H1 (cell line): ENCODE measurements around the gene SUCLG2. TPM values are rescaled to one million over a fixed set of nuclear protein-coding genes. Genes with fewer than 3 reads are reported as not detected.

Source experiments
- ATF3 ChIP-seq: IDR thresholded peaks from 2 replicates; pipeline ENCODE4 v1.6.1; 2011; ENCODE audit warnings: low read depth, mild to moderate bottlenecking, low read length; ENCODE audit not compliant: insufficient read depth
- EGR1 ChIP-seq: IDR thresholded peaks from 2 replicates; pipeline ENCODE4 v1.6.1; 2011; ENCODE audit warnings: low read depth, low read length, borderline replicate concordance
- JUND ChIP-seq: IDR thresholded peaks from 2 replicates; pipeline ENCODE4 v1.6.1; 2011; ENCODE audit warnings: mild to moderate bottlenecking, improper control_type of control experiment, low read length
- POLR2A ChIP-seq, 2 experiments: IDR thresholded peaks; 1 replicate in 1 of 2; 2 replicates in 1 of 2; pipeline ENCODE4 v1.6.1; 2011; ENCODE audit warnings: low read depth in 2 of 2, low read length in 2 of 2, mild to moderate bottlenecking in 2 of 2; ENCODE audit errors: control extremely low read depth in 1 of 2
- POLR2AphosphoS5 ChIP-seq: IDR thresholded peaks from 2 replicates; pipeline ENCODE4 v1.6.1; 2011; ENCODE audit warnings: low read depth, low read length
- polyA plus RNA-seq, 7 experiments: library from polyadenylated mRNA; depleted of rRNA in 3 of 7; stranded (reverse) in 5 of 7; unstranded in 2 of 7; fragments of >200 nt in 5 of 7; fragments of 200-250 nt in 2 of 7; gene quantifications; 1 replicate in 5 of 7; 2 replicates in 1 of 7; 4 replicates in 1 of 7; pipeline versions ENCODE4 v1.2.1 to v1.2.3, GENCODE V29; 2011 to 2013; ENCODE audit warnings: missing spikeins in 2 of 7, mixed read lengths in 2 of 7
- total RNA-seq: library from RNA; stranded (reverse); fragmentation: NEBNext Ultra II Directional; extraction: Animal tissue kit (Norgen Biotek cat#: 25700); gene quantifications from 2 replicates; pipeline ENCODE4 v1.2.1, GENCODE V29; 2021
- TF ChIP-seq, protein P1 (sequence below): fragments of 300-600 bp; sonication (generic); IDR thresholded peaks from 2 replicates; pipeline ENCODE4 v1.7.1; 2012; ENCODE audit warnings: low read length, moderate library complexity, mild to moderate bottlenecking, inconsistent platforms; ENCODE audit not compliant: insufficient replicate concordance

Gene SUCLG2
- total and polyA plus RNA-seq, 2 of the 8 experiments (the other 6 are each of a cell fraction or from before 2014, with no cell fraction given) = 12.9 to 46.2 TPM

DNA sequence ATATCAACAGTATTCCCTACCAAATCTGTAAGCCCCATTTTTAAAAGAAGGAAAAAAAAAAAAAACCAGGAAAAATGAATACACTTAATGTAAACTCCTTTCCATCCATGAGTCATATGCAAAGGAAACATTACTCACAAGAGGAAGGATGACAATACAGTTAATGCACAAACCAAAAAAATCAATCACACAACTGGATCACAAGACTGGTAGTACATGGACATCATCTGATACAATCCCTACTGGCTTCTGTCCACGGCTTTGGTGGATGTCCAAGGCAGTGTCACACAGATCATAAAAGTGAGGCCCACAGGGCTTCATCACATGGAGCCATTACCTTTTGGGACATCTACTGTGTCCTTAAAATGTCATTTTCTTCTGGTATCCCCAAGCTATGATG lies 44.0 kb downstream of the SUCLG2 start (continued):
- TF ChIP-seq, protein P1, sequence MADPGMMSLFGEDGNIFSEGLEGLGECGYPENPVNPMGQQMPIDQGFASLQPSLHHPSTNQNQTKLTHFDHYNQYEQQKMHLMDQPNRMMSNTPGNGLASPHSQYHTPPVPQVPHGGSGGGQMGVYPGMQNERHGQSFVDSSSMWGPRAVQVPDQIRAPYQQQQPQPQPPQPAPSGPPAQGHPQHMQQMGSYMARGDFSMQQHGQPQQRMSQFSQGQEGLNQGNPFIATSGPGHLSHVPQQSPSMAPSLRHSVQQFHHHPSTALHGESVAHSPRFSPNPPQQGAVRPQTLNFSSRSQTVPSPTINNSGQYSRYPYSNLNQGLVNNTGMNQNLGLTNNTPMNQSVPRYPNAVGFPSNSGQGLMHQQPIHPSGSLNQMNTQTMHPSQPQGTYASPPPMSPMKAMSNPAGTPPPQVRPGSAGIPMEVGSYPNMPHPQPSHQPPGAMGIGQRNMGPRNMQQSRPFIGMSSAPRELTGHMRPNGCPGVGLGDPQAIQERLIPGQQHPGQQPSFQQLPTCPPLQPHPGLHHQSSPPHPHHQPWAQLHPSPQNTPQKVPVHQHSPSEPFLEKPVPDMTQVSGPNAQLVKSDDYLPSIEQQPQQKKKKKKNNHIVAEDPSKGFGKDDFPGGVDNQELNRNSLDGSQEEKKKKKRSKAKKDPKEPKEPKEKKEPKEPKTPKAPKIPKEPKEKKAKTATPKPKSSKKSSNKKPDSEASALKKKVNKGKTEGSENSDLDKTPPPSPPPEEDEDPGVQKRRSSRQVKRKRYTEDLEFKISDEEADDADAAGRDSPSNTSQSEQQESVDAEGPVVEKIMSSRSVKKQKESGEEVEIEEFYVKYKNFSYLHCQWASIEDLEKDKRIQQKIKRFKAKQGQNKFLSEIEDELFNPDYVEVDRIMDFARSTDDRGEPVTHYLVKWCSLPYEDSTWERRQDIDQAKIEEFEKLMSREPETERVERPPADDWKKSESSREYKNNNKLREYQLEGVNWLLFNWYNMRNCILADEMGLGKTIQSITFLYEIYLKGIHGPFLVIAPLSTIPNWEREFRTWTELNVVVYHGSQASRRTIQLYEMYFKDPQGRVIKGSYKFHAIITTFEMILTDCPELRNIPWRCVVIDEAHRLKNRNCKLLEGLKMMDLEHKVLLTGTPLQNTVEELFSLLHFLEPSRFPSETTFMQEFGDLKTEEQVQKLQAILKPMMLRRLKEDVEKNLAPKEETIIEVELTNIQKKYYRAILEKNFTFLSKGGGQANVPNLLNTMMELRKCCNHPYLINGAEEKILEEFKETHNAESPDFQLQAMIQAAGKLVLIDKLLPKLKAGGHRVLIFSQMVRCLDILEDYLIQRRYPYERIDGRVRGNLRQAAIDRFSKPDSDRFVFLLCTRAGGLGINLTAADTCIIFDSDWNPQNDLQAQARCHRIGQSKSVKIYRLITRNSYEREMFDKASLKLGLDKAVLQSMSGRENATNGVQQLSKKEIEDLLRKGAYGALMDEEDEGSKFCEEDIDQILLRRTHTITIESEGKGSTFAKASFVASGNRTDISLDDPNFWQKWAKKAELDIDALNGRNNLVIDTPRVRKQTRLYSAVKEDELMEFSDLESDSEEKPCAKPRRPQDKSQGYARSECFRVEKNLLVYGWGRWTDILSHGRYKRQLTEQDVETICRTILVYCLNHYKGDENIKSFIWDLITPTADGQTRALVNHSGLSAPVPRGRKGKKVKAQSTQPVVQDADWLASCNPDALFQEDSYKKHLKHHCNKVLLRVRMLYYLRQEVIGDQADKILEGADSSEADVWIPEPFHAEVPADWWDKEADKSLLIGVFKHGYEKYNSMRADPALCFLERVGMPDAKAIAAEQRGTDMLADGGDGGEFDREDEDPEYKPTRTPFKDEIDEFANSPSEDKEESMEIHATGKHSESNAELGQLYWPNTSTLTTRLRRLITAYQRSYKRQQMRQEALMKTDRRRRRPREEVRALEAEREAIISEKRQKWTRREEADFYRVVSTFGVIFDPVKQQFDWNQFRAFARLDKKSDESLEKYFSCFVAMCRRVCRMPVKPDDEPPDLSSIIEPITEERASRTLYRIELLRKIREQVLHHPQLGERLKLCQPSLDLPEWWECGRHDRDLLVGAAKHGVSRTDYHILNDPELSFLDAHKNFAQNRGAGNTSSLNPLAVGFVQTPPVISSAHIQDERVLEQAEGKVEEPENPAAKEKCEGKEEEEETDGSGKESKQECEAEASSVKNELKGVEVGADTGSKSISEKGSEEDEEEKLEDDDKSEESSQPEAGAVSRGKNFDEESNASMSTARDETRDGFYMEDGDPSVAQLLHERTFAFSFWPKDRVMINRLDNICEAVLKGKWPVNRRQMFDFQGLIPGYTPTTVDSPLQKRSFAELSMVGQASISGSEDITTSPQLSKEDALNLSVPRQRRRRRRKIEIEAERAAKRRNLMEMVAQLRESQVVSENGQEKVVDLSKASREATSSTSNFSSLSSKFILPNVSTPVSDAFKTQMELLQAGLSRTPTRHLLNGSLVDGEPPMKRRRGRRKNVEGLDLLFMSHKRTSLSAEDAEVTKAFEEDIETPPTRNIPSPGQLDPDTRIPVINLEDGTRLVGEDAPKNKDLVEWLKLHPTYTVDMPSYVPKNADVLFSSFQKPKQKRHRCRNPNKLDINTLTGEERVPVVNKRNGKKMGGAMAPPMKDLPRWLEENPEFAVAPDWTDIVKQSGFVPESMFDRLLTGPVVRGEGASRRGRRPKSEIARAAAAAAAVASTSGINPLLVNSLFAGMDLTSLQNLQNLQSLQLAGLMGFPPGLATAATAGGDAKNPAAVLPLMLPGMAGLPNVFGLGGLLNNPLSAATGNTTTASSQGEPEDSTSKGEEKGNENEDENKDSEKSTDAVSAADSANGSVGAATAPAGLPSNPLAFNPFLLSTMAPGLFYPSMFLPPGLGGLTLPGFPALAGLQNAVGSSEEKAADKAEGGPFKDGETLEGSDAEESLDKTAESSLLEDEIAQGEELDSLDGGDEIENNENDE = no peak
- TF ChIP-seq POLR2A (IDR thresholded peaks at IDR 0.05; ENCODE audit: control extremely low read depth in 1 of 2, low read depth in 2 of 2, low read length in 2 of 2) (no peak), EGR1 (no peak), POLR2AphosphoS5 (no peak), ATF3 (no peak), JUND (no peak)
